GM23248 (cell line): ENCODE measurements around the gene FBXO34. TPM values are rescaled to one million over a fixed set of nuclear protein-coding genes. Genes with fewer than 3 reads are reported as not detected.
A peak's percentile ranks its signal among the peaks of the same experiment; 100 is the strongest.

Source experiments
- DNase-seq: peaks from one replicate; pipeline ENCODE4 v3.0.0-alpha.2; 2015
- H2AFZ ChIP-seq: fragments of 200-600 bp; sonication (generic); 2 replicates; pipeline ENCODE4 v1.6.1; 2016; ENCODE audit warnings: antibody characterized with exemption
- H3F3A ChIP-seq: fragments of 200-600 bp; sonication (generic); 2 replicates; pipeline ENCODE4 v1.6.1; 2016; ENCODE audit warnings: mild to moderate bottlenecking, antibody characterized with exemption, mixed run types; ENCODE audit not compliant: insufficient read depth
- H3K27ac ChIP-seq: fragments of 200-600 bp; sonication (generic); 2 replicates; pipeline ENCODE4 v1.5.1; 2016; ENCODE audit warnings: mild to moderate bottlenecking
- H3K27me3 ChIP-seq: fragments of 200-600 bp; sonication (generic); replicated peaks from 2 replicates; pipeline ENCODE4 v1.6.1; 2016; ENCODE audit warnings: mild to moderate bottlenecking; ENCODE audit not compliant: insufficient read depth
- H3K36me3 ChIP-seq: fragments of 200-600 bp; sonication (generic); 2 replicates; pipeline ENCODE4 v1.6.1; 2016; ENCODE audit warnings: low read depth, mild to moderate bottlenecking
- H3K4me1 ChIP-seq: fragments of 200-600 bp; sonication (generic); 2 replicates; pipeline ENCODE4 v1.6.1; 2016; ENCODE audit warnings: mild to moderate bottlenecking; ENCODE audit not compliant: insufficient read depth
- H3K4me2 ChIP-seq: fragments of 200-600 bp; sonication (generic); one replicate; pipeline ENCODE4 v1.6.1; 2016; ENCODE audit warnings: mild to moderate bottlenecking; ENCODE audit not compliant: unreplicated experiment
- H3K4me3 ChIP-seq: fragments of 200-600 bp; sonication (generic); 2 replicates; pipeline ENCODE4 v1.5.1; 2016; ENCODE audit warnings: mild to moderate bottlenecking
- H3K79me2 ChIP-seq: fragments of 200-600 bp; sonication (generic); 2 replicates; pipeline ENCODE4 v1.6.1; 2016; ENCODE audit warnings: mild to moderate bottlenecking; ENCODE audit not compliant: insufficient read depth
- H3K9ac ChIP-seq: fragments of 200-600 bp; sonication (generic); 2 replicates; pipeline ENCODE4 v1.6.1; 2016; ENCODE audit warnings: mild to moderate bottlenecking
- H3K9me2 ChIP-seq: fragments of 200-600 bp; sonication (generic); 2 replicates; pipeline ENCODE4 v1.6.1; 2016; ENCODE audit warnings: mixed run types, mild to moderate bottlenecking, moderate library complexity; ENCODE audit not compliant: insufficient read depth
- H3K9me3 ChIP-seq: fragments of 200-600 bp; sonication (generic); one replicate; pipeline ENCODE4 v1.6.1; 2017; ENCODE audit warnings: low read depth
- H4K20me1 ChIP-seq: fragments of 200-600 bp; sonication (generic); 2 replicates; pipeline ENCODE4 v1.6.0; 2016; ENCODE audit not compliant: insufficient read depth
- EZH2 ChIP-seq: fragments of 200-600 bp; sonication (generic); IDR thresholded peaks from 2 replicates; pipeline ENCODE4 v1.6.1; 2018; ENCODE audit warnings: antibody characterized with exemption, mild to moderate bottlenecking; ENCODE audit not compliant: insufficient read depth, poor library complexity, severe bottlenecking
- EZH2phosphoT487 ChIP-seq: fragments of 200-600 bp; sonication (generic); IDR thresholded peaks from 2 replicates; pipeline ENCODE4 v1.6.1; 2018; ENCODE audit warnings: antibody characterized with exemption, moderate library complexity, mild to moderate bottlenecking, low read depth; ENCODE audit not compliant: insufficient read depth
- WGBS, 2 experiments: methylation state at CpG; one replicate each; pipeline ENCODE4 v1.1.6; 2015 to 2017; ENCODE audit warnings: low lambda C conversion rate in 2 of 2, low coverage in 1 of 2; ENCODE audit errors: missing lambda C conversion rate in 2 of 2; 5-methylcytosine and 5-hydroxymethylcytosine counted together
- in situ Hi-C: fragments of 300-500 bp; cut with MboI; formaldehyde crosslinking; loops from 2 replicates; pipeline ENCODE4 v1.15.0; 2020
- polyA plus RNA-seq: library from polyadenylated mRNA; unstranded; fragments of >200 nt; fragmentation: Nextera tagmentation; extraction: Ambion mirVana; gene quantifications from 2 replicates; pipeline ENCODE4 v1.2.1, GENCODE V29; 2016
- total RNA-seq: library from RNA; depleted of rRNA; stranded (reverse); fragments of >200 nt; shearing (Covaris generic); gene quantifications from 2 replicates; pipeline ENCODE4 v1.2.3, GENCODE V29; 2014

FBXO34 gene
- total and polyA plus RNA-seq, 2 experiments from 2014 or later, result 10.2 to 10.5 TPM

DNA sequence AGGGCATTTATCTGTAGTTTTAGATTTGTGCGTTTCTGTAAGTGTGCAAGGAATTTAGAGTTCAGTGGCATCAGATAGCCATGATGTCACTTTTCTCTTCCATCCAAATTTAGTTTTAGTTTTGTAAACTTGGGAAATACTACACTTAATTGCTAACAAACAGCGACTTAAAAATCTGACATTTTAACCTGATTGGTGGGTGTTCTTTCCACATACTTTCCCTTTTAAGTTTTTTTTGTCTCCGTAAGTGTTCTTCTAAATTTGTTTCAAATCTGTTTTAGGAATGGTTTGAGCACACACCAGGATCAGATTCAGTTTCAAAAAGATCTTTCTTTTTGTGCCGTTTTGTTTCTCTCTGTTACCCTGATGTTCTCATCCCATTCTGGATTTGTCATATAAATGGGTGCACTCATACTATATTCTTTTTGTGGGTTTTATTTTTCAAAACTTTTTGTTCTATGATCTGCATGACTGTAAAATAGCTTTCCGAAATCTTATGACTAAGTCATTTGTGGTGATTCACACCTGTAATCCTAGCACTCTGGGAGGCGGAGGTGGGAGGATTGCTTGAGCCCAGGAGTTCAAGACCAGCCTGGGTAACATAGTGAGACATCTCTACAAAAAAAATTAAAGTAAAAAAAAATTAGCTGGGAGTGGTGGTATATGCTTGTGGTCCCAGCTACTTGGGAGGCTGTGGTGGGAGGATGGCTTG lies 58.9 kb downstream of the FBXO34 start:
- H3K9me2 ChIP-seq, result no peaks in the 10 kb centered on the region
- peak overlapping the region; percentile 41 for H3K4me3 ChIP-seq
- H3K4me2 ChIP-seq, result peak overlapping the region; percentile 76
- 16 to 22% methylated on average over 6 of the region's 6 CpGs for WGBS, 2 experiments
- H3K36me3 ChIP-seq, result no peaks in the 10 kb centered on the region
- no peaks in the 10 kb centered on the region for H3K27me3 ChIP-seq
- H4K20me1 ChIP-seq, result no peaks in the 10 kb centered on the region; the same call in 1 of the 2 replicates
- TF ChIP-seq EZH2phosphoT487 (no peak), EZH2 (no peak)
- H3K4me1 ChIP-seq, result peaks cover 5% of the 10 kb centered on the region
- peak overlapping the region; percentile 46 for H3K9ac ChIP-seq
- no peaks in the 10 kb centered on the region for H3K9me3 ChIP-seq
- in situ Hi-C loops, result no loop called here
- H3K27ac ChIP-seq, result peak overlapping the region; percentile 53
- peak overlapping the region; percentile 37; the same call in 1 of the 2 replicates for H2AFZ ChIP-seq
- DNase-seq, result peak; percentile 61
- peaks cover 17% of the 10 kb centered on the region for H3F3A ChIP-seq
- peaks cover 80% of the 10 kb centered on the region for H3K79me2 ChIP-seq

DNA sequence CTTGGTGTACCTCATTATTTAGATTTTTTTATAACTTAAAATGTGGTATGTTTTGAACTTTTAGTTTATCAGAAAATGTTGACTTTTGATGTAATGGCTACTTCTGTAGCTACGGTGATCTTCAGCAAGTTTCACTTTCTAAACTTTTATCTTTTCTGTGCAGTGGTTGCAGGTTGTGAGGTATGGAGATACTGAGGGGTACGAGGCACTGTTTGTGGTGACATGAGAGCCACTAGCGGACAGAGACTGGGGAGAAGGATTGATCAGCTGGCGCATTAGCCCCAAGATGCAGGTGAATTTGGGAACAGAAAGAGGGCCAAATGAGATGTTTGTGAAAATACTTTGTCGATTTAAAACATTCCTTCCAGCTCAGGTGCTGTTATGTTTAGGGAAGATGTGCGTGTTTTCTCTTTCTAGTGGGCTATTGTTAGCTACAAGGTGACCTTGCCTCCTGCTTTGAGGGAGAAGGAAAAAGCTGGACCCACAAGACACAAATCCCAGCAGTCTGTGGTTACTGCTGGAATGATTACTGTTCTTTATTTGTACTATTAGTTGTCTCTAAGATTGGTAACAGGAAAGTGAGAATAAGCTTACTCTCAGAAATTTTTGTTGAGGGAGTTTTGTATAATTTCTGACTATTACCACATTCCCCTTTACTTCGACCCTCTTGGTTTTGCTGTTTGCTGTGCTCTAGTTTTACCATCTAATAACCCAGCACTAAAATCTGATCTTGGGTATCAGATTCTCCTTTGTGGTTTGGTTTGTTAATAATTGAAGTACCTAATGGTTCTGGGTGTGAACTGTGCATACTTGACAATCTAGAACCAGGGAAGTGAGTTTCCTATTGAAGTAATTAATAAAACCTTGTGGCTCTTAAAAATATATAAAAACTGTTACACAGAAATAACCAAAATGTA lies 61.7 kb downstream of the FBXO34 start:
- Histone ChIP-seq H2AFZ (no peak overlapping the region), H4K20me1 (no peaks in the 10 kb centered on the region; the same call in 1 of the 2 replicates), H3K9ac (no peak overlapping the region), H3K27ac (no peak overlapping the region), H3K4me3 (no peak overlapping the region), H3K79me2 (peaks cover 85% of the 10 kb centered on the region), H3K4me1 (peaks cover 19% of the 10 kb centered on the region), H3K4me2 (no peak overlapping the region), H3K9me3 (no peaks in the 10 kb centered on the region), H3K27me3 (no peaks in the 10 kb centered on the region), H3F3A (peaks cover 17% of the 10 kb centered on the region), H3K36me3 (no peaks in the 10 kb centered on the region), H3K9me2 (no peaks in the 10 kb centered on the region)
- WGBS, 2 experiments, result 97 to 98% methylated on average over 7 of the region's 7 CpGs
- in situ Hi-C loops, result no loop called here
- no peak for DNase-seq
- TF ChIP-seq EZH2 (no peak), EZH2phosphoT487 (no peak)

DNA sequence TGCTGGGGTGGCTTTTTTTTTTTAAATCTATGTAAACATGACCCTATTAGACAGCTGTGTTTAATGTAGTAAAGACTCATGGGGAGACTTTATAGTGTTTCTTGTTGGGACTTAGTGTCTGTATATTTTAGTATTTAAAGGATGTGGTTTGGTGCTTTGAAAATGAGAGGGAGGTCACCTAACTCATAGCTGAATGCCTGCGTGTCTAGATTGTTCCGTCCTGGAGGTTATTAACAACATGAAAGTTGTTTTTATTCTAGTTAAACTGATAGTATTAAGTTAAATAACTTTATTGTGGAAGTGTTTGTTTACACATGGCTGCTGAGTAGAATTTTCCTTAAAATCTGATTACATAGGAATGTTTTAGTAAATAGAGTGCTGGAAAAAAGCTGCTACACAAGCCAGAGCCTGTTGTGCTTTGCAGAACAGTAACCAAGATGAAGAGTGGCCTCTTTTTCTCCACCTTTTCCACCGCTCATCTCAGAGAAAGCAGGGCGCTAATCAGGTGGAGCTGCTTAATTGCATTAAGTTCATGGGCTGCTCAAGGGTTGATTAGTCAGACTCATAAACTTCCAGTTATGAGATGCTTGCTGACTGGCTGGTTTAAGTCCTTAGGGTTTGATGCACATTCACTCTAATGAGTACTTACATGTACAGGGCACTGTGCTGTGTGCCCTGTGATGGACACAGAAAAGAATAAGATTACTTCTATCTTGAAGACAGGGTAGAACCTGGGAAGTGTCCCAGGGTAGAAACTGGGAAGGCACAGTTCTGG lies 62.7 kb downstream of the FBXO34 start:
- Histone ChIP-seq H3K27me3 (no peaks in the 10 kb centered on the region), H3K79me2 (peaks cover 84% of the 10 kb centered on the region), H3K36me3 (no peaks in the 10 kb centered on the region), H3K4me1 (peaks cover 19% of the 10 kb centered on the region), H3K4me2 (no peak overlapping the region), H3K27ac (no peak overlapping the region), H3K4me3 (no peak overlapping the region), H3F3A (peaks cover 17% of the 10 kb centered on the region), H3K9ac (no peak overlapping the region), H2AFZ (no peak overlapping the region), H3K9me2 (no peaks in the 10 kb centered on the region), H4K20me1 (no peaks in the 10 kb centered on the region; the same call in 1 of the 2 replicates), H3K9me3 (no peaks in the 10 kb centered on the region)
- in situ Hi-C loops, result no loop called here
- no peak for TF ChIP-seq EZH2
- TF ChIP-seq EZH2phosphoT487, result no peak
- 97 to 99% methylated on average over 4 of the region's 4 CpGs for WGBS, 2 experiments
- no peak for DNase-seq

DNA sequence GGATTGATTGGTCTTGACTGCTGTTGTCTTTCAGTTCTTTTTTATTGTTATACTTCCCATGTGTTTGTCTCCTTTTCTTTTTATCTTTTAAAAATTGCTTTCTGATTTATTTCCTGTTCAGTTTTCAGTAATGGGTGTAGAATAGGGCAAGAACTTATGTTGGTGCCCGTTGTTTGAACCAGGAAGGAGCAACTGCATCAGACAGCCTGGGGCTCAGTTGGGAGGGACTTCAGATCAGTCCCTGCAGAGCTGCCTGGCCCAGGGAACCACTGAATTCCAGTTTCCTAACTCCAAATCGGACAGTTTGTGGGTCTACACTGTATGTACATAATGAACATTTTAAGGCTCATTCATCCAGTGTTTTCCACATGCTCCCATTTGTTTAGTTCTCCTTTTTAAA lies 64.9 kb downstream of the FBXO34 start:
- WGBS, 2 experiments, result 2 to 15% methylated on average over 2 of the region's 2 CpGs
- no peaks in the 10 kb centered on the region for H3K36me3 ChIP-seq
- no peaks in the 10 kb centered on the region for H3K27me3 ChIP-seq
- peak overlapping the region; percentile 22 for H3K4me2 ChIP-seq
- no peaks in the 10 kb centered on the region for H3K9me3 ChIP-seq
- peak; percentile 54 for DNase-seq
- no peak overlapping the region for H3K27ac ChIP-seq
- H3K79me2 ChIP-seq, result peaks cover 90% of the 10 kb centered on the region
- H3K9ac ChIP-seq, result no peak overlapping the region
- H3K9me2 ChIP-seq, result no peaks in the 10 kb centered on the region
- in situ Hi-C loops, result no loop called here
- no peaks in the 10 kb centered on the region for H3F3A ChIP-seq
- H3K4me1 ChIP-seq, result peaks cover 16% of the 10 kb centered on the region
- TF ChIP-seq EZH2 (no peak), EZH2phosphoT487 (no peak)
- H4K20me1 ChIP-seq, result no peaks in the 10 kb centered on the region; the same call in 1 of the 2 replicates
- H2AFZ ChIP-seq, result no peak overlapping the region
- H3K4me3 ChIP-seq, result no peak overlapping the region
